ENCODE results near the gene L3MBTL2.

Gene L3MBTL2

GRCh38 chr22:41193829-41194228 is 11.3 kb upstream of the L3MBTL2 start:
- no peak for TF ChIP-seq ZFX (IDR thresholded peaks at IDR 0.05; ENCODE audit: borderline replicate concordance)
- no peak for TF ChIP-seq CTCF (IDR thresholded peaks at IDR 0.05)
- H3K27ac ChIP-seq: no peak overlapping the region

- peak overlapping the region; percentile 79 for H3K27ac ChIP-seq
- TF ChIP-seq ZFX (IDR thresholded peaks at IDR 0.05; ENCODE audit: borderline replicate concordance) (no peak), CTCF (IDR thresholded peaks at IDR 0.05) (peak; percentile 46; the same call in 1 of the 2 replicates)
These were observed 7.8 kb upstream of the L3MBTL2 start for GRCh38 chr22:41197038-41197972.

- H3K27ac ChIP-seq: peak overlapping the region; percentile 79
- TF ChIP-seq CTCF (IDR thresholded peaks at IDR 0.05): no peak
These were observed 7.0 kb upstream of the L3MBTL2 start for GRCh38 chr22:41198027-41198580.

GRCh38 chr22:41201141-41201540 is 4.0 kb upstream of the L3MBTL2 start:
- TF ChIP-seq ZFX (IDR thresholded peaks at IDR 0.05; ENCODE audit: borderline replicate concordance) (no peak), CTCF (IDR thresholded peaks at IDR 0.05) (no peak)
- no peak overlapping the region for H3K27ac ChIP-seq

GRCh38 chr22:41203118-41203517 is 2.0 kb upstream of the L3MBTL2 start:
- TF ChIP-seq CTCF (IDR thresholded peaks at IDR 0.05): no peak
- TF ChIP-seq ZFX (IDR thresholded peaks at IDR 0.05; ENCODE audit: borderline replicate concordance): no peak
- H3K27ac ChIP-seq: no peak overlapping the region

GRCh38 chr22:41204066-41204465 is 1.0 kb upstream of the L3MBTL2 start:
- TF ChIP-seq ZFX (IDR thresholded peaks at IDR 0.05; ENCODE audit: borderline replicate concordance) (no peak), CTCF (IDR thresholded peaks at IDR 0.05) (no peak)
- H3K27ac ChIP-seq: no peak overlapping the region

- H3K27ac ChIP-seq: no peak overlapping the region
- TF ChIP-seq CTCF (IDR thresholded peaks at IDR 0.05) (no peak), ZFX (IDR thresholded peaks at IDR 0.05; ENCODE audit: borderline replicate concordance) (no peak)
These were observed 1.6 kb downstream of the L3MBTL2 start for GRCh38 chr22:41206719-41207118.

All from 22Rv1 (cell line).